ENCODE measurements around the gene ZDHHC19.

Gene ZDHHC19

DNA sequence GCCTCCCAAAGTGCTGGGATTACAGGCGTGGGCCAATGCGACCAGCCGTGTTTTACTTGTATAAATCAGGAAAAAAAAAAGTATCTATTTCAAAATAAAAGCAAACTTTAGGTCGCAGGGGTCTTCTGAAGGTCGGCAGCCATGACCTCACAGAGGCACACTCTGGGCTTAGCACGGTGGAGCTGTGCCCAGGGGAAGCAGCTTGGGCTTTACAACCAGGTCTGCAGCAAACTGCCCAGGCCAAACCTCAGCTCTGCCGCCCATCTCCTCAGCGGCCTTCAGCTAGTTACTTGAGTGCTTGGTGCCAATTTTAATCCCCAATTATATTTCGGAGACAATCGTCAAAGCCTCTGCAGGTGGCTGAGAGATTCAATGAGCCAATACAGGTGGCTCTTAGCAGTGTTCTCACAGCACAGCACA, 30.1 kb downstream of the ZDHHC19 start:
- H3K4me3 ChIP-seq = no peak overlapping the region
- TF ChIP-seq, protein P1, sequence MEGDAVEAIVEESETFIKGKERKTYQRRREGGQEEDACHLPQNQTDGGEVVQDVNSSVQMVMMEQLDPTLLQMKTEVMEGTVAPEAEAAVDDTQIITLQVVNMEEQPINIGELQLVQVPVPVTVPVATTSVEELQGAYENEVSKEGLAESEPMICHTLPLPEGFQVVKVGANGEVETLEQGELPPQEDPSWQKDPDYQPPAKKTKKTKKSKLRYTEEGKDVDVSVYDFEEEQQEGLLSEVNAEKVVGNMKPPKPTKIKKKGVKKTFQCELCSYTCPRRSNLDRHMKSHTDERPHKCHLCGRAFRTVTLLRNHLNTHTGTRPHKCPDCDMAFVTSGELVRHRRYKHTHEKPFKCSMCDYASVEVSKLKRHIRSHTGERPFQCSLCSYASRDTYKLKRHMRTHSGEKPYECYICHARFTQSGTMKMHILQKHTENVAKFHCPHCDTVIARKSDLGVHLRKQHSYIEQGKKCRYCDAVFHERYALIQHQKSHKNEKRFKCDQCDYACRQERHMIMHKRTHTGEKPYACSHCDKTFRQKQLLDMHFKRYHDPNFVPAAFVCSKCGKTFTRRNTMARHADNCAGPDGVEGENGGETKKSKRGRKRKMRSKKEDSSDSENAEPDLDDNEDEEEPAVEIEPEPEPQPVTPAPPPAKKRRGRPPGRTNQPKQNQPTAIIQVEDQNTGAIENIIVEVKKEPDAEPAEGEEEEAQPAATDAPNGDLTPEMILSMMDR (IDR thresholded peaks at IDR 0.05) = no peak
- DNase-seq (ENCODE audit: low spot score) = no peak
- no peak overlapping the region for H3K27ac ChIP-seq

DNA sequence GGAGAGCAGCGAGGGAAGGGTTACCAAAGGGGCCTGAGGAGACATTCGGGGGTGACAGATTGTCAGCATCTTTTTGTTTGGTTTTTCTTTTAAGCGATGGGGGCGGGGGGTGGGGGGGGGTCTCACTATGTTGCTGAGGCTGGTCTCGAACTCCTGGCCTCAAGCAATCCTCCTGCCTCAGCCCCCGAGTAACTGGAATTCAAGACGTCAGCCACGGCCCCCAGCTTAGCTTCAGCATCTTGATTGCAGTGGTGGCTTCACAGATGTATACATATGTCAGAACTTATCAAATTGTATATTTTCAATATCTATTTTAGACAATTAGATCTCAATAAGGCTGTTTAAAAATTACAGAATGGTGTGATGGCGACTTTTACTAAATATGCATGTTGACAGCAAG, 30.9 kb downstream of the ZDHHC19 start:
- no peak for DNase-seq (ENCODE audit: low spot score)
- Histone ChIP-seq H3K4me3 (no peak overlapping the region), H3K27ac (no peak overlapping the region)
- TF ChIP-seq, protein P1 (IDR thresholded peaks at IDR 0.05) = no peak

DNA sequence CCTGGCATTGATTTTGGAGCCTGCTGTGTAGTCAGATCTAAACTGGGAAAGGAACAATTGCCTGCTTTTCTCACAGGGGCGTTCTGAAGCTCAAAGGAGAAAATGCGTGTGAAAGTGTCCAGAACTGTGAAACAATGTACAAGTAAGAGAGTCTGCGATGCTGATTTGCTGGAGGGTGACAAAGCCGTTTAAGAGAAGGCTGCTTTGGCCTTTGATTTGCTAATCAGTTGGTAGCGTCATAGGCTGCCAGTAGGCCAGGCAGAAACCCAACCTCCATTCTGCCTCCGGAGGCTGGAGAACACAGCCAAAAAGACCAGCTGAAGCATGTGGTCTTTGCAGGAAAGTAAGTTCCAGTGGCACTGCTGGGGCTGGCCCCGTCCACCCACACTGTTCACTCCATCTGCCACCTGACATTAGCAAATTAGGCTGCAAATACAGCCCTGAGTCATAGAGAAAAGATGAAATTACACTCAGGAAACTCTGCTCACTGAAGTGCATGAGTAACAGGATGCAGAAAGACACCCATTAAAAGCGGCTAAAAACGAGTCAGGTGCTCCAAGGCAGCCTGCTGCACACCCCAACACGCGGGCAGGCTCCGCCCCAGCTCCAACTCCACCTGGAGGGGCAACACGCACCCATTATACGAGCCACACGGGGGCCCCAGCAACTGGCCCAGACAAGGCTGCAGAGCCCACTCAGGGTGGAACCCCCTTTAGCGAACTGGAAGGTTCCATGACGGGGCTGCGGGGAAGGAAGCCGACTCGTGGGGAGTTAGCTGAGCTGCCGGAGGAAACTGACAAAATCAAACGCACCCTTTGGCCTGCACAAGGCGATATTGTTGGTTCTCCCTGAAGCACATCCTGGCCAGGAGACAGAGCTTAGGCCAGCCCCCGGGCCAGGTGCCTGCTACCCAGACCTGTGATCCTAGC, 31.6 kb downstream of the ZDHHC19 start:
- Histone ChIP-seq H3K27ac (no peak overlapping the region), H3K4me3 (no peak overlapping the region)
- TF ChIP-seq, protein P1 (IDR thresholded peaks at IDR 0.05) = no peak
- no peak for DNase-seq (ENCODE audit: low spot score)

DNA sequence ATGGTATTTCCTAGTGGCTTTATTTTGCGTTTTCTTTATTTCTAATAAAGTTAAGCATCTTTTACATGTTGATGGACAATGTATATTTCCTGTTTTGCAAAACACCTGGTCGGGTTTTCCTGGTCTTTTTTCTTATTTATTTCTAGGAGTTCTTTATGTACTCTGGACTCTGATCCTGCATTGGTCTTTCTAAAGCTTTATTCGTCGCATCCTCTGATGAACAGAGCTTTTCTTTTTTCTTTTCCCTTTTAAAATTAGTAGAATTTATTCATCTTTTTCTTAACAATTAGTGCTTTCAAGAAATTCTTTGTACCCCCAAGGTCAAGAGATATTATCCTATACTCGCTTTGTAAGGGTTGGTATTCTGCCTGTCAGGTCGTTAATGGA, 32.2 kb downstream of the ZDHHC19 start:
- TF ChIP-seq, protein P1 (IDR thresholded peaks at IDR 0.05) = no peak
- no peak for DNase-seq (ENCODE audit: low spot score)
- no peak overlapping the region for H3K27ac ChIP-seq
- no peak overlapping the region for H3K4me3 ChIP-seq

DNA sequence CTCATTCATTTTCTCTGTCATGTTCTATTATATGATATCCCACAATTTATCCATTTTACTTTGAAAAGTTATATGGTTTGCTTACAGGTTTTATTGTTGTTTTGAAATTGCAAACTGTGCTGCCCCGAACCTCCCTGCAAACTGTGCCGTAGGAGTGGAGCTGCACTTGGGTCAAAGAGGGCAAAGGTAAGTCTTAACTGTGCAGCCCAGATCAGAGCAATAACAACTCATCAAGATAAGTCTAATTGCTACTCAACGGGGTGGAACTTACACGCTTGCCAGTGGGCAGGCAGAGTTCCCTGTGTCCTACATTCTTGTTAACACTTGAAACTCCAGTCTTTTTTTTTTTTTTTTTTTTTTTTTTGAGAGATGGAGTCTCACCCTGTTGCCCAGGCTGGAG, 33.2 kb downstream of the ZDHHC19 start:
- H3K4me3 ChIP-seq = no peak overlapping the region
- TF ChIP-seq, protein P1 (IDR thresholded peaks at IDR 0.05) = no peak
- no peak overlapping the region for H3K27ac ChIP-seq
- DNase-seq (ENCODE audit: low spot score) = no peak

DNA sequence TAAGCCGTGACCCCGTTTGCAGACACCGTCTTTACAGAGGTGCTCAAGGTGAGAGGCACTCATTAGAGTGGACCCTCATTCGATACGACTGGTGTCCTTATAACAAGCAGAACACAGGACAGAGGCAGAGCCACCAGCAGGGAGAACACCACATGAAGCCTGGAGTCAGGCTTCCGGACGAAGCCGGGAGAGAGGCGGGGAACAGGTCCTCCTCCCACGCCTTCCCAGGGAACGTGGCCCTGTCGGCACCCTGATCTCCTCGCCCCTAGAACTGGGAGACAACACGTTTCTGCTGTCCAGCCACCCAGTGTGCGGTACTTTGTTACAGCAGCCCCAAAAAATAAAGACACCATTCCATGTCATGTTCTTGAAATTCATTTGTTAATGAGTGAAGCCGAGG, 33.6 kb downstream of the ZDHHC19 start:
- TF ChIP-seq, protein P1 (IDR thresholded peaks at IDR 0.05) = no peak
- no peak for DNase-seq (ENCODE audit: low spot score)
- Histone ChIP-seq H3K4me3 (no peak overlapping the region), H3K27ac (no peak overlapping the region)

DNA sequence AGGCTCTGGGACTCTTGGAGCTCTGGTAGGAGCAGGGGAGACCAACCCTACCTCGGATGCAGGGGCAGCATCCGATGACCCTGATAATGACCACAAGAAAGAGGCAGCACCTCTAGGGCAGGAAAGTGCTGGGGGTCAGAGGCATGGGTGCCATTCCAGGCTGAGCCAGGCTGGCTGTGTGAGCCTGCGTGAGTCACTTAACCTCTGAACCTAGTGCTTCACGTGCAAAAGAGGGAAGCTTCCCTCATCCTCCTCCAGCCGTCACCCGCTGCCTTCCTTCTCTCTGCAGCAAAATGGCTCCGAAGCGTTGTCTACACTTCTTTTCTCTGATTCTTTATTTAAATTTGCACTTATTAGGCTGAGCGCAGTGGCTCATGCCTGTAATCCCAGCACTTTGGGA, 35.5 kb downstream of the ZDHHC19 start:
- no peak for DNase-seq (ENCODE audit: low spot score)

More for the DNA sequence above, 35.5 kb downstream of the ZDHHC19 start:
- H3K27ac ChIP-seq = no peak overlapping the region
- no peak overlapping the region for H3K4me3 ChIP-seq
- TF ChIP-seq, protein P1 (IDR thresholded peaks at IDR 0.05) = no peak
